GM12873 (cell line): ENCODE results near the gene GAP43.

Experiments used
- TF ChIP-seq, protein P1 (sequence below): IDR thresholded peaks from 2 replicates; pipeline ENCODE4 v1.5.1; 2012; ENCODE audit warnings: low read depth, mild to moderate bottlenecking, moderate library complexity, low read length, control low read depth; ENCODE audit not compliant: insufficient read depth; ENCODE audit errors: missing control alignments

Gene GAP43

DNA sequence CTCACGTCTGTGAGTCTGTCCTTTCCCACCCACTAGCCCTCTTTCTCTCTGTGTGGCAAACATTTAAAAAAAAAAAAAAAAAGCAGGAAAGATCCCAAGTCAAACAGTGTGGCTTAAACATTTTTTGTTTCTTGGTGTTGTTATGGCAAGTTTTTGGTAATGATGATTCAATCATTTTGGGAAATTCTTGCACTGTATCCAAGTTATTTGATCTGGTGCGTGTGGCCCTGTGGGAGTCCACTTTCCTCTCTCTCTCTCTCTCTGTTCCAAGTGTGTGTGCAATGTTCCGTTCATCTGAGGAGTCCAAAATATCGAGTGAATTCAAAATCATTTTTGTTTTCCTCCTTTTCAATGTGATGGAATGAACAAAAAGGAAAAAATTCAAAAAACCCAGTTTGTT lies 97.7 kb downstream of the GAP43 start:
- TF ChIP-seq, protein P1, sequence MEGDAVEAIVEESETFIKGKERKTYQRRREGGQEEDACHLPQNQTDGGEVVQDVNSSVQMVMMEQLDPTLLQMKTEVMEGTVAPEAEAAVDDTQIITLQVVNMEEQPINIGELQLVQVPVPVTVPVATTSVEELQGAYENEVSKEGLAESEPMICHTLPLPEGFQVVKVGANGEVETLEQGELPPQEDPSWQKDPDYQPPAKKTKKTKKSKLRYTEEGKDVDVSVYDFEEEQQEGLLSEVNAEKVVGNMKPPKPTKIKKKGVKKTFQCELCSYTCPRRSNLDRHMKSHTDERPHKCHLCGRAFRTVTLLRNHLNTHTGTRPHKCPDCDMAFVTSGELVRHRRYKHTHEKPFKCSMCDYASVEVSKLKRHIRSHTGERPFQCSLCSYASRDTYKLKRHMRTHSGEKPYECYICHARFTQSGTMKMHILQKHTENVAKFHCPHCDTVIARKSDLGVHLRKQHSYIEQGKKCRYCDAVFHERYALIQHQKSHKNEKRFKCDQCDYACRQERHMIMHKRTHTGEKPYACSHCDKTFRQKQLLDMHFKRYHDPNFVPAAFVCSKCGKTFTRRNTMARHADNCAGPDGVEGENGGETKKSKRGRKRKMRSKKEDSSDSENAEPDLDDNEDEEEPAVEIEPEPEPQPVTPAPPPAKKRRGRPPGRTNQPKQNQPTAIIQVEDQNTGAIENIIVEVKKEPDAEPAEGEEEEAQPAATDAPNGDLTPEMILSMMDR: no peak

DNA sequence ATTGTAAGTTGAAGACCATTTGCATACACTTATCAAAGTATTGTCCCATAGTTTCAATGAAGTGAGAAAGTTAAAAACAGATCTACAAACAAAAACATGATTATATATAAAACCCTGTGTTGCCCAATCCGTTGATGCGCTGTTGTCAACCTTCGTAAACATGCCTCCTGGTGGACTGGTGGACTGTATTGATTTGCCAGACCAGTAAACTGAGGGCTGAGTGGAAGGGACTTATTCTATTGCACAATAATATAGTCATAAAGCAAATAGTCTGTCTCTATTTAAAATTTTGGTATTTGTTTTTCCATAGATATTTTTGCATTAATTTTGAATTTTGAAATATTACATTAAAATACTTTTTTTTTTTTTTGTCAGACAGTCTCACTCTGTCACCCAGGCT lies 102.5 kb downstream of the GAP43 start:
- TF ChIP-seq, protein P1: no peak

DNA sequence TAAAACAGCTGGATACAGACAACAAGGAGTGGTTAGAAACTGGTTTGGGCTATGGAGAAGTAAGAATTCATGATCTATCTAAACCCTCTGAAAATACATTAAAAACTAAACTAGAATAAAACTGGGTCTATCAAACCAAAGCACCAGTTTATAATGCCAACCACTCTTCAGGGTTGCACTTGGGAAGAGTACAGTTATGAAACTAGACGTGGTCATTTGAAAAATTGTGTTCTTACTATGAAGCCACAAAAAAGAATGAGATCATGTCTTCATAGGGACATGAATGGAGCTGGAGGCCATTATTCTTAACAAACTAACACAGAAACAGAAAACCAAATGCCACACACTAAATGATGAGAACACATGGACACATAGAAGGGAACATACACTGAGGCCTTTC lies 103.8 kb downstream of the GAP43 start:
- TF ChIP-seq, protein P1: no peak

DNA sequence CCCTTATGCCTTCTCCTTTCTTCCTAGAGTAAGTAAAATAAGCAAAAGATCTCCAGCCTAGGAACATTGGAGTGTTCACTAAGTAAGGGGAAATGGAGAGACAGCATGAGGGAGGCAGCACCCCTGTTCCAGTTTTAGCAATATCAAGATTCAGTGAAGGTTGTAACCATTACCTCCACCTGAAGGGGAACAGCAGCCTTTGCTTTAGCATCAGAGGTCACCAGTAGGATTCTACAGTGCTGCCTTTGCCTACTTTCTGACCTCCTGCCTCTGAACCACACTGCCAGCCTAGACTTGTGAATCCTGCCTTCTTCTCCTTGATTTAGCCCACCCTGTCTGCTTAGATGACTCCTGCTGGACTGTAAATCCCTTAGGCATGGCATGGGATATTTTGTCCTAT lies 104.7 kb downstream of the GAP43 start:
- TF ChIP-seq, protein P1: no peak

DNA sequence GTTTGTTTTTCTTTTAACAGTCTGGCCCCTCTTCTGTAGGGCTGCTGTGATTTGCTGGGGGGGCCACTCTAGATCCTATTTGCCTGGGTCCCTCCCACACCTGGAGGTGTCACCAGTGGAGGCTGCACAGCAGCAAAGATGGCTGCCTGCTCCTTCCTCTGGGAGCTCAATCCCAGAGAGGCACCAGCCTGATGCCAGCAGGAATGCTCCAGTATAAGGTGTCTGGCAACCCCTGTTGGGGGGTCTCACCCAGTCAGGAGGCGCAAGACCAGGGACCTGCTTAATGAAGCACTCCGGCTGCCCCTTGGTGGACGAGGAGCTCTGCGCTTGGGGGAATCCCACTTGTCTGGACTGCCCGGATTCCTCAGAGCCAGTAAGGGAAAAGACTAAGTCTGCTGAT lies 118.3 kb downstream of the GAP43 start:
- TF ChIP-seq, protein P1: no peak

DNA sequence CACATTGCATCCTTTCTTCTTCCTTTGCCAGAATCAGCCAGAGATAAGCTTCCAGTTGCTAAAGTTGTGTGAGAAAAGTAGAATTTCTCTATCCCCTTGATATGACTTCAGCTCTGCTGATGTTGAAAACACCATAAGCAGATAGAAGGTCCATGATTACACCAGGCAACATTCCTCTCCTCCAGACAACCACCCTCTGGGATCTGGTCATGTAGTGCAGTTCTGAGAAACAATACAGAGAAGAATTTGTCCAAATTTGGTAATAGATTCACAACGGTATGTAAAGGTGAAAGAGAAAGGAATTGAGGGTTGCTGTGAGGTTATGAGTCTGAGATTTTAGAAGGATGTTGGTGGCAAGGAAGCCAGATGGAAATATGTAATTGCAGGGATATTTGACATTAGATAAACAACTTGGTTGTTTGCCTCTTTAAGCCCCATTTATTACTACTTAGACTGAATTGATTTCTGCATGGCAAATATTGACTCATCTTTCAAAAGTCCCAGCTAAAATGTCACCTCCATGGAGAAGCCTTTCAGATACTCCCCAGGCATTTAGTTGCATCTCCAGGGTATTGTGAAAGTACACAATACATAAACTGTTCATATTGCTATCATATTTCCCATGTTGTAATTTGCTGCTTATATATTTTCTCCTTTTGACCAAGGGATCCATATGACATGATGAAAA lies 134.9 kb downstream of the GAP43 start:
- TF ChIP-seq, protein P1: no peak

DNA sequence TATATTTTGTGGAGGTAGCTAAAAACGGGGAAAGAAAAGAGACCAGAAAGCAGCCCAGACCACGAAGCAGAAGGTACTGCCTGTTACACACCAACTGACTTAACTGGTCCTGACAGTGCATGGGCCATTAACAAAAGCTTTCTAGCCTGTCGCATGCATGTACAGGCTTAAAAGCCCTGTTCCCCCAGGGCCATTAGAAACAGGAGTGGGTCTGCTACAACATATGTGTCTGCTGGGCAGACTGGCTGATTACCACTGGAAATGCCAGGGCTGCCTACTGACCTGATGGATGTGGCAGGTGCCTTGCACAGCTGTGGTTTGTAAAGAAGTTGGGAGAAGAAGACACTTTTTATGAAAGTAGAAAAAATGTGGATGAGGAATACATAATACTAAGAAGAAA lies 137.4 kb downstream of the GAP43 start:
- TF ChIP-seq, protein P1: no peak
